ENCODE results near the gene LRCH4. TPM values are rescaled to one million over a fixed set of nuclear protein-coding genes. Genes with fewer than 3 reads are reported as not detected.

Gene LRCH4, protein sequence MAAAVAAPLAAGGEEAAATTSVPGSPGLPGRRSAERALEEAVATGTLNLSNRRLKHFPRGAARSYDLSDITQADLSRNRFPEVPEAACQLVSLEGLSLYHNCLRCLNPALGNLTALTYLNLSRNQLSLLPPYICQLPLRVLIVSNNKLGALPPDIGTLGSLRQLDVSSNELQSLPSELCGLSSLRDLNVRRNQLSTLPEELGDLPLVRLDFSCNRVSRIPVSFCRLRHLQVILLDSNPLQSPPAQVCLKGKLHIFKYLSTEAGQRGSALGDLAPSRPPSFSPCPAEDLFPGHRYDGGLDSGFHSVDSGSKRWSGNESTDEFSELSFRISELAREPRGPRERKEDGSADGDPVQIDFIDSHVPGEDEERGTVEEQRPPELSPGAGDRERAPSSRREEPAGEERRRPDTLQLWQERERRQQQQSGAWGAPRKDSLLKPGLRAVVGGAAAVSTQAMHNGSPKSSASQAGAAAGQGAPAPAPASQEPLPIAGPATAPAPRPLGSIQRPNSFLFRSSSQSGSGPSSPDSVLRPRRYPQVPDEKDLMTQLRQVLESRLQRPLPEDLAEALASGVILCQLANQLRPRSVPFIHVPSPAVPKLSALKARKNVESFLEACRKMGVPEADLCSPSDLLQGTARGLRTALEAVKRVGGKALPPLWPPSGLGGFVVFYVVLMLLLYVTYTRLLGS
- total RNA-seq, result 100 to 1,000 TPM in 5 of 6 donors, 10 to 100 TPM in 1; 88.5 to 493 (median 121) TPM

DNA sequence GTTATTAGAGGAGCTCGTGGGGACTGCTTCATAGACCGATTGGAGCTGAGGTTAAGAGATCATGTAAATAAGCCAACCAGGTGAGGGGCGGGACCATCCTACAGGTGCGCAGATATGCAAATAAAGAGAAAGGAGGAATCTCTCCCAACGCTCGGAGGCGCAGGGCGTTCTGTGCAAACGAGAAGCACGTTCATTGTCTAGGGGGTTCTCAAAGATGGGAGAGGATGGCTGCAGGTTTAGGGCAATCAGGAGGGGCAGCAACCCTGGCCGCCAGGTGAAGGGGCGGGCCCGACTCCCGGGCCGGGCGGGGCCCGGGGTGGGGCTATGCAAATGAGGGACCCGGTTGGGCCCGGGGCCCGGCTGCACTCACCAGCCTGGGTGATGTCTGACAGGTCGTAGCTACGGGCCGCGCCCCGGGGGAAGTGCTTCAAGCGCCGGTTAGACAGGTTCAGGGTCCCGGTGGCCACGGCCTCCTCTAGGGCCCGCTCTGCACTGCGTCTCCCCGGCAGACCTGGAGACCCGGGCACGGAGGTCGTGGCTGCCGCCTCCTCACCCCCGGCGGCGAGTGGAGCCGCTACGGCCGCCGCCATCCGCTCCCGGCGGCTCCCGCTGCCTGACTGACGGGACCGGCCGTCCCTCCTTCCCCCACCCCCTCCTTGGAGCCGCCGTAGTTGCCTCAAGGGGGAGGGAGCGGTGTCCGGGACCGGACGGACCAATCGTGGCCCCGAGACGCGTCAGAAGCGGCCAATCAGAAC is at the start of gene LRCH4:
LRCH4 (minus strand) TSS at position 619 of the 755 bp plus-strand sequence; CDS start at position 590, 29 bp downstream.
- TF ChIP-seq, protein P1, sequence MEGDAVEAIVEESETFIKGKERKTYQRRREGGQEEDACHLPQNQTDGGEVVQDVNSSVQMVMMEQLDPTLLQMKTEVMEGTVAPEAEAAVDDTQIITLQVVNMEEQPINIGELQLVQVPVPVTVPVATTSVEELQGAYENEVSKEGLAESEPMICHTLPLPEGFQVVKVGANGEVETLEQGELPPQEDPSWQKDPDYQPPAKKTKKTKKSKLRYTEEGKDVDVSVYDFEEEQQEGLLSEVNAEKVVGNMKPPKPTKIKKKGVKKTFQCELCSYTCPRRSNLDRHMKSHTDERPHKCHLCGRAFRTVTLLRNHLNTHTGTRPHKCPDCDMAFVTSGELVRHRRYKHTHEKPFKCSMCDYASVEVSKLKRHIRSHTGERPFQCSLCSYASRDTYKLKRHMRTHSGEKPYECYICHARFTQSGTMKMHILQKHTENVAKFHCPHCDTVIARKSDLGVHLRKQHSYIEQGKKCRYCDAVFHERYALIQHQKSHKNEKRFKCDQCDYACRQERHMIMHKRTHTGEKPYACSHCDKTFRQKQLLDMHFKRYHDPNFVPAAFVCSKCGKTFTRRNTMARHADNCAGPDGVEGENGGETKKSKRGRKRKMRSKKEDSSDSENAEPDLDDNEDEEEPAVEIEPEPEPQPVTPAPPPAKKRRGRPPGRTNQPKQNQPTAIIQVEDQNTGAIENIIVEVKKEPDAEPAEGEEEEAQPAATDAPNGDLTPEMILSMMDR (IDR thresholded peaks at IDR 0.05), result peak in 3 of 6 experiments; percentile 17 to 30 (median 28)
- peak; percentile 98 to 100 (median 99) for TF ChIP-seq POLR2A (IDR thresholded peaks at IDR 0.05)
- peak in 1 of 4 donors; percentile 90 for TF ChIP-seq EP300 (IDR thresholded peaks at IDR 0.05)
- peak; percentile 99 for TF ChIP-seq POLR2AphosphoS5 (IDR thresholded peaks at IDR 0.05)
- DNase-seq (peak; percentile 77 to 94), ATAC-seq (ENCODE audit: low FRiP score in 2 of 2) (peak; percentile 20 to 32)
- peak within 1 kb of the TSS; percentile 96 to 100 (median 98) for H3K27ac ChIP-seq
- no peaks in the 10 kb centered on the region for H3K9me3 ChIP-seq
- no peaks in the 10 kb centered on the region for H3K27me3 ChIP-seq
- WGBS, 2 donors, result 0% methylated on average over 17 to 24 of the region's 61 CpGs
- peaks cover 34 to 64% (median 48%) of the 10 kb centered on the region in 4 donors for H3K4me1 ChIP-seq
- H3K4me3 ChIP-seq, result peak within 1 kb of the TSS; percentile 85 to 98 (median 88)
- H3K36me3 ChIP-seq, result peaks cover 14 to 20% (median 17%) of the 10 kb centered on the region in 4 donors

DNA sequence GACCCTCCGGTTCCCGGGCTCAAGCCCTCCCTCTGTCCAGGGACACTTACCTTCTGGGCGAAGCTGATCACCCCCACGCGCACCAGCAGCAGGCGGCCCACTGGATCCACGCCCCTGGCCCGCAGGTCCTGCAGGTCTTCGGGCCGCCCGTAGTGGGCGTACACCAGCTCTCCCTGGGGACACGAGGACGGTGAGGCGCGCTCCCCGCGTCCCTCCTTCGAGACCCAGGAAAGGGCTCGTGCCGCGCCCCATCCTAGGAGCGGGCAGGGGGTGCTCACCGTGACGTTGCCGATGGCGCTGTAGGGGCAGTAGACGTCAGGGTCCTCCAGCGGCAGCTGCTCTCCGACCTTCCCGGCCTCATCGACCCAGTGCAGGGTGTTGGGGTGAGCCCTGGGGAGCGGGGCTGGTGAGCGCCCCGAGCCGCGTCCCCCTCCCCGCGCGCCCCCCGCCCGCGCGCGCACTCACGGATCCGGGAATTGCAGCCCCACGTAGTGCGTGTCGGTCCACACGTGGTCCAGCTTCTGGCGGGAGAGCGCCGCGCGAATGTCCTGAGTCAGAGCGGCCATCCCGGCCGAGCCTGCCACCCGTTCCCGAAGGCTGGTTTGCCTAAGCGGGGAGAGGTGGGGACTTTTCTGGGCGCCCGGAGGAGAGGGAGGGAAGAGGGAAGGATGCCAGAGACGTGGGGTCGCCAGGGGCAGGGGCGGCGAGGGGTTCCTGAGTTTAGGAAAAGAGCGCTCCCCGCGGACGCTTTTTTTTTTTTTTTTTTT is 47.2 kb upstream of the LRCH4 start:
- H3K4me3 ChIP-seq, result peak overlapping the region; percentile 20 to 56 (median 50)
- no peaks in the 10 kb centered on the region for H3K9me3 ChIP-seq
- peak; percentile 61 to 78 for ATAC-seq (ENCODE audit: low FRiP score in 2 of 2)
- H3K27me3 ChIP-seq, result peaks cover 0 to 9% (median 1%) of the 10 kb centered on the region in 4 donors
- 4 to 8% methylated on average over 16 to 45 of the region's 72 CpGs for WGBS, 2 donors
- no peak overlapping the region for H3K27ac ChIP-seq
- peaks cover 7 to 14% (median 9%) of the 10 kb centered on the region in 4 donors for H3K4me1 ChIP-seq
- TF ChIP-seq, protein P1 (IDR thresholded peaks at IDR 0.05), result peak in 5 of 6 experiments; percentile 35 to 56 (median 54)
- TF ChIP-seq POLR2A (IDR thresholded peaks at IDR 0.05), result no peak
- DNase-seq, result peak; percentile 56 to 88
- H3K36me3 ChIP-seq, result no peaks in the 10 kb centered on the region

DNA sequence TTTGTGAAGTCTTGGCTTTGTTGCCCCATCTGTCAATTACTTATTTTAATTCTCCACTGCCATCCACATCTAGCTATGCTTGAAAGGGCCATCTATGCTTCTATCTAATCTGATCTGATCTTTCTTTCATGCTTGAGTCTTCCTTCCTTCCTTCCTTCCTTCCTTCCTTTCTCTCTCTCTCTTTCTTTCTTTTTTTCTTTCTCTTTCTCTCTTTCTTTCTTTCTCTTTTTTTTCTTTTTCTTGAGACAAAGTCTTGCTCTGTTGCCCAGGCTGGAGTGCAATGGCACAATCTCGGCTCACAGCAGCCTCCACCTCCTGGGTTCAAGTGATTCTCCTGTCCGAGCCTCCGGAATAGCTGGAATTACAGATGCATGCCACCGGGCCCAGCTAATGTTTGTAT is 44.1 kb upstream of the LRCH4 start:
- 87 to 90% methylated on average over 4 of the region's 4 CpGs for WGBS, 2 donors
- Histone ChIP-seq H3K27ac (no peak overlapping the region), H3K36me3 (no peaks in the 10 kb centered on the region), H3K9me3 (no peaks in the 10 kb centered on the region), H3K4me1 (peaks cover 15 to 27% (median 19%) of the 10 kb centered on the region in 4 donors), H3K4me3 (no peak overlapping the region), H3K27me3 (peaks cover 0 to 9% (median 1%) of the 10 kb centered on the region in 4 donors)
- TF ChIP-seq EP300 (IDR thresholded peaks at IDR 0.05) (no peak), POLR2AphosphoS5 (IDR thresholded peaks at IDR 0.05) (no peak), POLR2A (IDR thresholded peaks at IDR 0.05) (no peak)
- TF ChIP-seq, protein P1 (IDR thresholded peaks at IDR 0.05), result no peak
- ATAC-seq (ENCODE audit: low FRiP score in 2 of 2) (no peak), DNase-seq (no peak)

DNA sequence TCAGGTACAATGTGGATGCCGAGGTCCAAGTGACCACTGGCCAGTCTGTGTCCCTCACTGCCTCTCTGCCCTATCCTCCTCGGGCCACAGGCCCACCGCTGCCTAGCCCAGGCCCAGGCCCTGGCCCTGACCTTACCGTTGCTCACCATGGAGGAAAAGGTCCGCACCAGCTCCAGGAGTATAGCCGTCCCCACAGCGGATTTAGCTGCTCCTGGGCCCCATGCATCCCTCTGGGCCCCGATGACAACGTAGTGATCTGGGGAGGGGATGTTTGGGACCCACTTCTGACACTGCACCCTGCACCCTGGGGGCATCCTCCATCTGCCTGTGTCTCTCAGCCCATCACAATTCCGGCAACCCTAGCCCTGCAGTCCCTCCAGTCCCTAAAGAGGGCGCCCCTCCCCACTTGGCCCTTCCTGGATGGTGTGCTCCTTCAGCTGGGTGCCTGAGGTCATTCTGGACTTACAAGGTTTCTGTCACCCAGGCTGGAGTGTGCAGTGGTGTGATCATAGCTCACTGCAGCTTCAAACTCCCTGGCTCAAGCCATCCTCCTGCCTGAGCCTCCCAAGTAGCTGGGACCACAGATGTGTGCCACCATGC is 43.3 kb upstream of the LRCH4 start:
- TF ChIP-seq EP300 (IDR thresholded peaks at IDR 0.05) (no peak), POLR2A (IDR thresholded peaks at IDR 0.05) (no peak), POLR2AphosphoS5 (IDR thresholded peaks at IDR 0.05) (no peak)
- TF ChIP-seq, protein P1 (IDR thresholded peaks at IDR 0.05), result peak in 2 of 6 experiments; percentile 5 to 21
- Histone ChIP-seq H3K27ac (no peak overlapping the region), H3K4me3 (no peak overlapping the region), H3K36me3 (no peaks in the 10 kb centered on the region), H3K4me1 (peaks cover 15 to 27% (median 19%) of the 10 kb centered on the region in 4 donors), H3K9me3 (no peaks in the 10 kb centered on the region), H3K27me3 (peaks cover 0 to 9% (median 1%) of the 10 kb centered on the region in 4 donors)
- DNase-seq (peak in 1 of 2 donors; percentile 27), ATAC-seq (ENCODE audit: low FRiP score in 2 of 2) (no peak)
- 76 to 80% methylated on average over 7 to 11 of the region's 11 CpGs for WGBS, 2 donors

All from upper lobe of left lung (tissue), 6 donors.